Right ventricle myocardium inferior (tissue), 1 donor: ENCODE measurements around the gene ZNF37A. TPM values are rescaled to one million over a fixed set of nuclear protein-coding genes. Genes with fewer than 3 reads are reported as not detected.
"Not testable (repeated sequence)": the region's sequence is repeated elsewhere in the genome, so short reads cannot be mapped to it uniquely, and the experiment has no call there.

ENCODE experiments used
- ATAC-seq: fragments of 200-7000 bp; cut with Tn5 transposase; one replicate; pipeline ENCODE4 v1.9.1; 2020; ENCODE audit warnings: mild to moderate bottlenecking, moderate library complexity
- DNase-seq: peaks from one replicate; pipeline ENCODE4 v3.0.0; 2021; ENCODE audit errors: missing footprints
- intact Hi-C: fragments of 100-400 bp; cut with DNase I; formaldehyde crosslinking; loops from one replicate; pipeline ENCODE4 v1.11.0; 2022
- long read RNA-seq: library from polyadenylated mRNA; unstranded; transcript quantifications from one replicate; pipeline ENCODE4 v2.0.0, GENCODE V29; 2021
- total RNA-seq: library from RNA; stranded (reverse); fragmentation: NEBNext Ultra II Directional; extraction: Animal tissue kit (Norgen Biotek cat#: 25700); gene quantifications from one replicate; pipeline ENCODE4 v1.2.1, GENCODE V29; 2021
- donor health status: DM: no; HTN: yes; CAD: no; lungs with severe emphysema.

ZNF37A gene
- total RNA-seq = 7.3 TPM
- long read RNA-seq, full-length matches to known transcripts = 2 of 5 reads
- long read RNA-seq, partial matches to known transcripts = 0 of 5 reads
- long read RNA-seq, other reads (novel, unspliced or antisense) = 3 of 5 reads

- ATAC-seq (peak; percentile 99), DNase-seq (peak; percentile 98)
- intact Hi-C loops = loop anchor here (1.0 to 10.0 kb wide), 3 partner anchors 84 to 240 kb away; partner anchors contain the start of genes ZNF248, ZNF25 and ZNF33A
Observed at GRCh38 chr10:38094158-38094926, at the start of gene ZNF37A. ZNF37A (plus strand) TSS chr10:38094337; CDS start chr10:38096618, 2,281 bp downstream.

GRCh38 chr10:38045129-38045528 is 49.0 kb upstream of the ZNF37A start:
- DNase-seq = no peak
- intact Hi-C loops = no loop called here
- ATAC-seq = no peak

DNA sequence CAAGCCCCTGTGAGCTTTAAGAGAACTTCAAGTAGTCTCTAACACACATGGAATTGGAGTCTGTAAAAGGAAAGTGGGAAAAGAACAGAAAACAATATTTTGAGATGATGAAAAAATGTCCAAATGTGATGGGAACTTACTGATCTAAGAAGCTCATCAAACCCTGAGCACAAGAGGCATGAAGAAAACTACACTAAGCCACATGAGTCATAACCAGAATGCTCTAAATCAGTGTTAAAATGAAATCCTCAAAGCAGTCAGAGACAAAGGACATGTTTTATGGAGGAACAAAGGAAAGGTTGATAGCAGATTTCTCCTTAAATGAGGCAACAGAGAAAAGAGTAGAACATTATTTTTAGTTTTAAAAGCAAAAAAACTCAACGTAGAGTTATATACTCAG is 46.5 kb upstream of the ZNF37A start:
- ATAC-seq = no peak
- intact Hi-C loops = no loop called here
- no peak for DNase-seq

DNA sequence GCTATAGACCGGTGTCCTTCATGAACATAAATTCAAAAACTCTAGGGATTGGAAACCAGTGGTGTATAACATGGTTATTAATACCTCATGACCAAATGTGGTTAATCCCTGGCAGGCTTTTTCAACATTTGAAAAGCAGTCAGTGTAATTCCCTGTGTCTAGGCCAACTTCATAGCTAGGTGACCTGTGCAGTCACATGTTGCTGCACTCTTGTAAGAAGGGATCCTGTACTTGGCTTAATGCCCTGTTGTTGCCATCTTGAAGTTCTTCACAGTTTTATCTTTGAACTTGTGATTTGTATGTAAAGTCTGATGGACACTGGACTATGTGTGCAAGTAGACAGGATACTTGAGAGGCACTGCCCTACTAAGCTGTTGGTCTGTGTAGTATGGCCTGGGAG is 43.9 kb upstream of the ZNF37A start:
- no peak for ATAC-seq
- intact Hi-C loops = no loop called here
- DNase-seq = no peak

DNA sequence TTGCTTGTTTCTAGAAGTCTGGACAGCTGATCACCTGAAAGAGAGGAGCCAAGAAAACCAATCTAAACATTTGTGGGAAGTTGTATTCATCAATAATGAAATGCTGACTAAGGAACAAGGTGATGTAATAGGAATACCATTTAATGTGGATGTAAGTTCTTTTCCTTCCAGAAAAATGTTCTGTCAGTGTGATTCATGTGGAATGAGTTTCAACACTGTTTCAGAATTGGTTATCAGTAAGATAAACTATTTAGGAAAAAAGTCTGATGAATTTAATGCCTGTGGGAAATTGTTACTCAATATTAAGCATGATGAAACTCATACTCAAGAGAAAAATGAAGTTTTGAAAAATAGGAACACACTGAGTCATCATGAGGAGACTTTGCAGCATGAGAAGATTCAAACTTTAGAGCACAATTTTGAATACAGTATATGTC is 39.8 kb upstream of the ZNF37A start:
- DNase-seq (no peak), ATAC-seq (no peak)
- intact Hi-C loops = no loop called here

DNA sequence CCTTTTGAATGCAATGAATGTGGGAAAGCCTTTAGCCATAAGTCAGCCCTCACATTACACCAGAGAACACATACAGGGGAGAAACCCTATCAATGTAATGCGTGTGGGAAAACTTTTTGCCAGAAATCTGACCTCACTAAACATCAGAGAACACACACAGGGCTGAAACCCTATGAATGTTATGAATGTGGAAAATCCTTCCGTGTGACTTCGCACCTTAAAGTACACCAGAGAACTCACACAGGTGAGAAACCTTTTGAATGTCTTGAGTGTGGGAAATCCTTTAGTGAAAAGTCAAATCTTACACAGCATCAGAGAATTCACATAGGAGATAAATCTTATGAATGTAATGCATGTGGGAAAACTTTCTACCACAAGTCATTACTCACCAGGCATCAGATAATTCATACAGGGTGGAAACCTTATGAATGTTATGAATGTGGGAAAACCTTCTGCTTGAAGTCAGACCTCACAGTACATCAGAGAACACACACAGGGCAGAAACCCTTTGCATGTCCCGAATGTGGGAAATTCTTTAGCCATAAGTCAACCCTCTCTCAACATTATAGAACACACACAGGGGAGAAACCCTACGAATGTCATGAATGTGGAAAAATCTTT is 38.8 kb upstream of the ZNF37A start:
- intact Hi-C loops, ATAC-seq, DNase-seq: not testable (repeated sequence)

DNA sequence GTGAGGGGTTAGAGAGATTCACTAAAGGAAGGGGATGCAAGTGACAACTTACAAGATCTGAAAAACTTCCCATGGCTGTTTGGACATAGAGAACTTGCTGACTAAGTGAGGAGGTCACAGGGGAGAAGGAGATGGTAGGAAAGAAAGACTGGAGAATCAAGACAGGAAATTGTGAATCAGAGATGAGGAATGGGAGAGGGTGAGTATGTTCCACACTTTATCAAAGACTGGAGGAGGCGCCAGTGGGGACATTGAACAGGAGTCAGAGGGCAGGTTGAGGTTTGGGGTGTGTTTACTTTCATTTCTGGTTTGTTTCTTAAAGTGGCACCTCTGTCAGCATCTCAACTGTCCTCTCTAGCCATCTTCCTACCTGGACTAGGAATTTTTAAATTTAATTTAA is 24.5 kb upstream of the ZNF37A start:
- intact Hi-C loops, ATAC-seq, DNase-seq: not testable (repeated sequence)

GRCh38 chr10:38070501-38070900 is 23.6 kb upstream of the ZNF37A start:
- DNase-seq (no peak), ATAC-seq (no peak)
- intact Hi-C loops = no loop called here

DNA sequence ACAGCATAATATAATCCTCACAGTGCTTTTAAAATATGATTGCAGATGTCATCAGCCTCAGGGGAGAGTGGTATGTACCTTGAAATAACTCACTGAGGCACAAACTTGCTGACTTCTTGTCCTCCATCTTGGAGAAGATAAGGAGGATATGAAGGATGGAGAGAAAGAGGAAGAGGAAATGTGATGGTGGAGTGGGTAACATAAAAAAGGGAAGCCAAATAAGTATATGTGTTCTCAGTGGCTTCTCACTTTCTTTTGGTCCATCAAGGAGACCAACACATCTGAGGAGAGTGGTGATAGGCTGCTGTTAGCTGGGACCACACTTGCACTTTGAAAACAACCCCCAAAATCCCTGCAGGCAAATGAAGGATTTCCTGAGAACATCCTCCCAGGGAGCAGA is 21.6 kb upstream of the ZNF37A start:
- ATAC-seq = no peak
- intact Hi-C loops = no loop called here
- DNase-seq = no peak

GRCh38 chr10:38076687-38077086 is 17.4 kb upstream of the ZNF37A start:
- ATAC-seq = no peak
- DNase-seq = no peak

DNA sequence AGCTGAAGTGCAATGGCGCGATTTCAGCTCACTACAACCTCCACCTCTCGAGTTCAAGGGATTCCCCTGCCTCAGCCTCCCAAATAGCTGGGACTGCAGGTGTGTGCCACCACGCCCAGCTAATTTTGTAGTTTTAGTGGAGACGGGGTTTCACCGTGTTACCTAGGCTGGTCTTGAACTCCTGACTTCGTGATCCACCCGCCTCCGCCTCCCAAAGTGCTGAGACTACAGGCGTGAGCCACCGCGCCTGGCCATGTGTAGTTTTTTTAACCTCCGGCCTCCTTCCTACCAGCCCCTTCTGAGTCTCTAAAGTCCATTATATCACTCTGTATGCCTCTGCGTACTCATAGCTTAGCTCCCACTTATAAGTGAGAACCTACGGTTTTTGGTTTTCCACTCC is 819 bp upstream of the ZNF37A start:
- intact Hi-C loops = loop anchor here (5.0 to 10.0 kb wide), 2 partner anchors 116 to 239 kb away; partner anchors contain the start of genes ZNF248 and ZNF25
- not testable (repeated sequence) for DNase-seq, ATAC-seq

More at GRCh38 chr10:38076687-38077086, 17.4 kb upstream of the ZNF37A start:
- intact Hi-C loops = no loop called here

DNA sequence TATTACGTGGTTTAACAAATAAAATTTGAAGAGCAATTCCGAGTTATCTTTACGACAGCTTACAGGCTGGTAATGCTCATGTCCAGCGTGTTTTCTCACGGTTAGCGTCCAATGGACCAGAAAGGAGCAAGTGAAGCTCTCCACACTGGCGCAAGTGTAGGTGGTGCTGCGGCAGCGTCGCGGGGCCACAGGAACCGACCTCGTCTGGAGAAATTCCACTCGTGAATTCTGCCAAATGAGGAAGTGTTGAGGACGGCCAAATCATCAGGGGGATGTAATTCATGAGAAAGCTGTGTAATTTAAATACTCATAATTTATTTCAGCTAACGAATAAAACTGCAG is 350 bp upstream of the ZNF37A start:
- DNase-seq (peak; percentile 76), ATAC-seq (peak; percentile 29)
- intact Hi-C loops = loop anchor here (1.0 to 10.0 kb wide), 3 partner anchors 83 to 239 kb away; partner anchors contain the start of genes ZNF248, ZNF25 and ZNF33A

- intact Hi-C loops = loop anchor here (1.0 to 10.0 kb wide), 3 partner anchors 85 to 240 kb away; partner anchors contain the start of genes ZNF248, ZNF25 and ZNF33A
- peak; percentile 2 for ATAC-seq
- no peak for DNase-seq
Observed at GRCh38 chr10:38094927-38095574, 914 bp downstream of the ZNF37A start.

DNA sequence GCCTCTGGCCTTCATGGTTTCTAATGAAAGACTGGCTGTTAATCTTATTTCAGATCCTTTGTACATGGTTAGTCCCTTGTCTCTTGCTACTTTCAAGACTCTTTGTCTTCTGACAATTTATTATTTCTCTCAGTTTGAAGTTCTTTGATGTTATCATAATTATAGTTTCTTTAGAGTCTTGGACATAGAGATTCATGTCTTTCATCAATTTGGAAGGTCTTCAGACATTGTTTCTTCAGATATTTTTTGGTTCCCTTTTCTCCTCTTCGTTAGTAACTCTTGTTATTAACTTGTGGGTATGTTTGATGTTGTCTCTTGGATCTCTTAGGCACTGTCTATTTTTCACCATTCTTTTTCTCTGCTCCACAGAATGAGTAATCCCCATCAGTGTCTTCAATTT is 8.7 kb downstream of the ZNF37A start:
- intact Hi-C loops = no loop called here
- DNase-seq (no peak), ATAC-seq (no peak)

DNA sequence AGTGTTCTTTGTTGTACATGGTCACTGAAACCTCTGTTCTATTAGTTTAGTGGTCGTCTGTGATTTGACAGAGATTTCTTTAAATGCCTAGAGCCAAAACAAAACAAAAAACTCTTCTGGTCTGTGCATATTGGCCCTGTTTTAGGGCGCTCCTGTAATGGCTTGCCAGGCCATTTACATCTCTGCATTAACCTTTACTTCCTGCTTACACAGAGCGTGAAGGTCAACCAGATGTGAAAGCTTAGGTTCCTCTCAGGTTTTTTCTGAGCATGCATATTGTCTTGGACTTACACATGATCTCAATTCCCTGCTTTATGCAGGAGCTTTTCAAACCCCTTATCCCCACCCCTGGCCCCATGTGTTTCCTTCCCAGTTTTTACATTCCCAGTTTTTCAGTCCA is 9.6 kb downstream of the ZNF37A start:
- DNase-seq = no peak
- intact Hi-C loops = no loop called here
- ATAC-seq = no peak

DNA sequence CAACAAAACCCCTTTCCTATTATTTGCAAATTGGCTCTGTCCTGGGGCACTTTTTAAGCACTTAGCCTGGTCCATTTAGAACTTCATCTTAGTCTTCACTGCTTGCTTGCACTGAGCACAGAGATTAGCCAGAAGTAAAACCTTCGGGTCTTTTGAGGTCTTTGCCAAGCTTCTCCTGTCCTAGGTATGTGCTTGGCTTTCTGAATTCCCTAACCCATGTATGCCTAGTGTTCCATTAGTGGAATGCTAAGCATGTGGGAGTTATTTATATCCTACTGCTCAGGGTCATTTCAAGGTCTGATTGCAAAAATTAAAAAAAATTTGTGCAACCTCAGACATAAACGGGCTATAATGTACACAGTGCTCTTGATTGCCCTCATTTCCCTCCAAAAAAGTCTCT is 18.0 kb downstream of the ZNF37A start:
- intact Hi-C loops = no loop called here
- no peak for DNase-seq
- ATAC-seq = peak; percentile 52

GRCh38 chr10:38118072-38118807 is 24.1 kb downstream of the ZNF37A start:
- intact Hi-C loops = no loop called here

GRCh38 chr10:38119038-38119437 is 24.9 kb downstream of the ZNF37A start:
- no peak for DNase-seq
- intact Hi-C loops = no loop called here
- no peak for ATAC-seq

More at GRCh38 chr10:38118072-38118807, 24.1 kb downstream of the ZNF37A start:
- DNase-seq (no peak), ATAC-seq (no peak)

DNA sequence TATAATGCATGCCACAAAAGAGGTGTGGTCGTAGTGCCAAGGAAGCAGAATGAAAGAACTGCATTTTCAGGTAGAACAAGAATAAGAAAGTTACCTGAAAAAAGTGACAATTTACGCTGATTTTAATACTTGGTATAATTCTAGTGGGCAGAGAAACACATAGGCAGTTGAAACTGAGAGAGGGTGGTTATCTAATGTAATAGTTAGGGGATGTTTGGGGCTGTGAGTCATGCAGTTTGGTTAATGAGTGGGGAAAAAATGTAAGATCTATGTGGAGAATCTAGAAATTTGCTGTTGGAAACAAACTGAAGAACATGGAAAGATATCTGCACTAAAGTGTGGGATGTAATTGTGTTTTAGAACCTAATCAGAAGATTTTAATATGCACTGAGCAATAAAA is 33.7 kb downstream of the ZNF37A start:
- ATAC-seq (no peak), DNase-seq (no peak)
- intact Hi-C loops = no loop called here
